GM12878 (cell line): ENCODE results near the gene RGS6. TPM values are rescaled to one million over a fixed set of nuclear protein-coding genes. Genes with fewer than 3 reads are reported as not detected.

Experiments
- ATAC-seq: fragments of 200-7000 bp; cut with Tn5 transposase; 3 replicates; pipeline ENCODE4 v1.9.1; 2020; ENCODE audit warnings: mild to moderate bottlenecking, moderate library complexity
- BruUV-seq: library from RNA; stranded (reverse); fragments of 400-500 nt; replicated peaks from 2 replicates; lab custom pipeline; 2021; lab: Mats Ljungman, UMichigan
- CTCF ChIA-PET: fragments of 300-600 bp; sonication (Branson Sonifier 250); formaldehyde crosslinking; extraction: SDS; loops from one replicate; lab custom pipeline; 2021; ENCODE audit warnings: inconsistent platforms; lab: Yijun Ruan, JAX
- POLR2A ChIA-PET: fragments of 350-600 bp; formaldehyde crosslinking; extraction: SDS; loops from one replicate; lab custom pipeline; 2021; ENCODE audit warnings: inconsistent platforms; lab: Charles Lee
- RAD21 ChIA-PET: fragments of 300-600 bp; sonication (Branson Sonifier 250); formaldehyde crosslinking; loops from one replicate; lab custom pipeline; 2023; ENCODE audit warnings: antibody characterized with exemption; ENCODE audit not compliant: unreplicated experiment; lab: Charles Lee
- SMC1A ChIA-PET: fragments of 300-600 bp; sonication (Branson Sonifier 250); formaldehyde crosslinking; loops from one replicate; lab custom pipeline; 2023; ENCODE audit not compliant: unreplicated experiment, uncharacterized antibody; lab: Charles Lee
- DNase-seq: peaks from one replicate; pipeline ENCODE4 v3.0.0-alpha.2; 2011; ENCODE audit warnings: low read depth, low spot score
- FAIRE-seq: peaks from 3 replicates; lab custom pipeline; 2011; peaks lifted over from hg19 to GRCh38; lab: Jason Lieb, UNC
- H2AFZ ChIP-seq: 2 replicates; pipeline ENCODE4 v1.6.0; 2011; ENCODE audit warnings: low read depth, low read length, control low read depth; ENCODE audit not compliant: control insufficient read depth
- H3K27ac ChIP-seq: 2 replicates; pipeline ENCODE4 v1.5.1; 2011; ENCODE audit warnings: control low read depth; ENCODE audit not compliant: control insufficient read depth, insufficient read depth
- H3K27me3 ChIP-seq, 2 experiments: replicated peaks in 1 of 2; 2 replicates each; pipeline versions ENCODE4 v1.6.0 to v1.6.1; 2011; ENCODE audit warnings: low read length in 1 of 2; ENCODE audit not compliant: control insufficient read depth in 2 of 2, insufficient read depth in 2 of 2
- H3K36me3 ChIP-seq, 2 experiments: 2 replicates each; pipeline ENCODE4 v1.5.1; 2011; ENCODE audit warnings: low read length in 1 of 2; ENCODE audit not compliant: control insufficient read depth in 2 of 2, insufficient read depth in 2 of 2
- H3K4me1 ChIP-seq: 2 replicates; pipeline ENCODE4 v1.6.1; 2011; ENCODE audit warnings: mild to moderate bottlenecking, low read length, moderate library complexity, mixed read lengths; ENCODE audit not compliant: control insufficient read depth, insufficient read depth
- H3K4me2 ChIP-seq: 2 replicates; pipeline ENCODE4 v1.6.0; 2011; ENCODE audit warnings: control low read depth; ENCODE audit not compliant: control insufficient read depth, insufficient read depth
- H3K4me3 ChIP-seq: fragments of 200-600 bp; sonication (generic); 2 replicates; pipeline ENCODE4 v1.5.1; 2016
- H3K79me2 ChIP-seq: 2 replicates; pipeline ENCODE4 v1.6.0; 2011; ENCODE audit warnings: low read length; ENCODE audit not compliant: control insufficient read depth, insufficient read depth
- H3K9ac ChIP-seq: 2 replicates; pipeline ENCODE4 v1.8.0; 2011; ENCODE audit warnings: low read length, control low read depth, mixed read lengths; ENCODE audit not compliant: control insufficient read depth, insufficient read depth
- H3K9me3 ChIP-seq: replicated peaks from 3 replicates; pipeline ENCODE4 v1.5.1; 2011; ENCODE audit warnings: mild to moderate bottlenecking, low read length; ENCODE audit not compliant: control insufficient read depth, insufficient read depth
- H4K20me1 ChIP-seq: 2 replicates; pipeline ENCODE4 v1.6.0; 2011; ENCODE audit not compliant: control insufficient read depth, insufficient read depth
- CHD1 ChIP-seq: IDR thresholded peaks from 2 replicates; pipeline ENCODE4 v1.6.1; 2012; ENCODE audit warnings: low read depth, low read length, improper control_type of control experiment
- CTCF ChIP-seq, 3 experiments: IDR thresholded peaks in 2 of 3; conservative IDR thresholded peaks in 1 of 3; 2 replicates each; pipeline ENCODE4 v1.5.1; 2011; ENCODE audit warnings: low read depth in 3 of 3, low read length in 3 of 3, mild to moderate bottlenecking in 3 of 3, control low read depth in 2 of 3, moderate library complexity in 2 of 3, inconsistent platforms in 1 of 3, mixed read lengths in 1 of 3; ENCODE audit not compliant: control insufficient read depth in 2 of 3, insufficient read depth in 1 of 3; ENCODE audit errors: extremely low read depth in 1 of 3
- EZH2 ChIP-seq: IDR thresholded peaks from 2 replicates; pipeline ENCODE4 v1.6.1; 2012; ENCODE audit warnings: low read depth, mild to moderate bottlenecking, control low read depth, inconsistent platforms, low read length, borderline replicate concordance; ENCODE audit not compliant: control insufficient read depth
- IRF4 ChIP-seq: IDR thresholded peaks from 2 replicates; pipeline ENCODE4 v1.6.1; 2011; ENCODE audit warnings: low read depth, low read length
- JUND ChIP-seq: IDR thresholded peaks from 2 replicates; pipeline ENCODE4 v1.6.1; 2012; ENCODE audit warnings: low read depth, mild to moderate bottlenecking, low read length, improper control_type of control experiment, moderate library complexity
- MTA2 ChIP-seq: fragments of 450-650 bp; IDR thresholded peaks from 2 replicates; pipeline ENCODE4 v1.6.1; 2016; ENCODE audit warnings: low read depth, mild to moderate bottlenecking, moderate library complexity
- NFIC ChIP-seq: IDR thresholded peaks from 2 replicates; pipeline ENCODE4 v1.6.1; 2012; ENCODE audit warnings: low read depth, mild to moderate bottlenecking, inconsistent platforms, low read length, moderate library complexity
- NR2F1 ChIP-seq: fragments of 450-650 bp; conservative IDR thresholded peaks from 2 replicates; pipeline ENCODE4 v1.6.1; 2017; ENCODE audit warnings: mild to moderate bottlenecking
- RUNX3 ChIP-seq: IDR thresholded peaks from 2 replicates; pipeline ENCODE4 v1.6.1; 2012; ENCODE audit warnings: low read length, inconsistent platforms
- SMAD5 ChIP-seq: IDR thresholded peaks from 2 replicates; pipeline ENCODE4 v1.6.1; 2016; ENCODE audit warnings: antibody characterized with exemption, low read depth
- SMC3 ChIP-seq: IDR thresholded peaks from 2 replicates; pipeline ENCODE4 v1.6.1; 2011; ENCODE audit warnings: low read length, improper control_type of control experiment, borderline replicate concordance
- SRF ChIP-seq, 2 experiments: IDR thresholded peaks; 2 replicates each; pipeline ENCODE4 v1.6.1; 2011; ENCODE audit warnings: low read depth in 2 of 2, low read length in 2 of 2, mild to moderate bottlenecking in 1 of 2, moderate library complexity in 1 of 2
- TBL1XR1 ChIP-seq: IDR thresholded peaks from 2 replicates; pipeline ENCODE4 v1.6.1; 2012; ENCODE audit warnings: low read depth, low read length, improper control_type of control experiment
- TCF3 ChIP-seq: IDR thresholded peaks from 2 replicates; pipeline ENCODE4 v1.6.1; 2012; ENCODE audit warnings: low read depth, mild to moderate bottlenecking, low read length, borderline replicate concordance; ENCODE audit not compliant: insufficient read depth
- WRNIP1 ChIP-seq: IDR thresholded peaks from 2 replicates; pipeline ENCODE4 v1.6.1; 2011; ENCODE audit warnings: low read depth, low read length, improper control_type of control experiment, borderline replicate concordance
- YY1 ChIP-seq: IDR thresholded peaks from 2 replicates; pipeline ENCODE4 v1.6.1; 2011; ENCODE audit warnings: low read depth, mild to moderate bottlenecking, low read length
- WGBS: methylation state at CpG from one replicate; pipeline ENCODE4 v1.1.6; 2016; ENCODE audit warnings: low lambda C conversion rate; ENCODE audit not compliant: insufficient replicate concordance, insufficient coverage; ENCODE audit errors: missing lambda C conversion rate; 5-methylcytosine and 5-hydroxymethylcytosine counted together
- in situ Hi-C: fragments of 300-500 bp; cut with MboI; formaldehyde crosslinking; loops from 9 replicates; pipeline ENCODE4 v1.14.3; 2018; ENCODE audit warnings: mixed read lengths
- intact Hi-C: fragments of 100-400 bp; cut with micrococcal nuclease; formaldehyde crosslinking; loops from one replicate; pipeline ENCODE4 v1.14.2; 2022; ENCODE audit not compliant: unreplicated experiment
- polyA plus RNA-seq, 11 experiments: library from polyadenylated mRNA; depleted of rRNA in 4 of 11; unstranded in 6 of 11; stranded (reverse) in 5 of 11; fragments of >200 nt; fragmentation: Nextera tagmentation in 4 of 11; fragmentation: Illumina TruSeq in 1 of 11; extraction: Ambion mirVana in 4 of 11; extraction: Trizol in 1 of 11; gene quantifications; 1 replicate in 1 of 11; 2 replicates in 10 of 11; pipeline versions ENCODE4 v1.2.1 to v1.2.3, GENCODE V29; 2011 to 2016; ENCODE audit warnings: inconsistent platforms in 2 of 11, missing spikeins in 2 of 11, low read depth in 1 of 11
- total RNA-seq, 4 experiments: library from RNA; depleted of rRNA in 3 of 4; stranded (reverse); fragments of >200 nt in 3 of 4; fragmentation: Illumina TruSeq in 1 of 4; extraction: Trizol in 1 of 4; gene quantifications; 2 replicates each; pipeline versions ENCODE4 v1.2.1 to v1.2.3, GENCODE V29; 2013 to 2021

The RGS6 gene
- total and polyA plus RNA-seq, 10 of the 15 experiments (the other 5 are each of a cell fraction or from before 2014, with no cell fraction given) = 3.9 to 18.1 (median 12.4) TPM

- peak; percentile 61 to 76 (median 64) for TF ChIP-seq CTCF (IDR thresholded peaks at IDR 0.05 in 2 of 3, conservative IDR thresholded peaks at IDR 0.05 in 1 of 3; ENCODE audit: control insufficient read depth in 2 of 3, extremely low read depth in 1 of 3, insufficient read depth in 1 of 3, low read depth in 3 of 3, low read length in 3 of 3)
- peak; percentile 85 for TF ChIP-seq SMC3
- 0 out of 2 replicates have a peak, but pooled peaks have one; percentile 42 for TF ChIP-seq IRF4
- no peak for TF ChIP-seq TCF3
- TF ChIP-seq YY1 = 0 out of 2 replicates have a peak, but pooled peaks have one; percentile 19
Measured at GRCh38 chr14:72024043-72024407, 91.8 kb downstream of the RGS6 start (continued).

- DNase-seq (peak; percentile 9), ATAC-seq (peak; percentile 42), FAIRE-seq (no peak)
- ChIA-PET SMC1A (interaction anchor here (0.6 to 5.8 kb wide), 43 partner anchors 8 to 883 kb away, joined by 3 to 74 read pairs (median 4); partner anchors contain the start of gene RGS6), CTCF (interaction anchor here (0.7 to 5.9 kb wide), 33 partner anchors 11 to 424 kb away, joined by 3 to 56 read pairs (median 4); partner anchors contain the start of gene RGS6)
- in situ Hi-C loops (no loop called here), intact Hi-C loops (loop anchor here (1.0 to 10.0 kb wide), 4 partner anchors 24 to 268 kb away; partner anchors contain the start of gene RGS6)
- H3K9ac ChIP-seq = no peak overlapping the region
- no peak overlapping the region for H3K27ac ChIP-seq
- 0% methylated on average over 4 of the region's 4 CpGs for WGBS
- BruUV-seq = no TSS peak
- no peaks in the 10 kb centered on the region for H3K9me3 ChIP-seq
- no peaks in the 10 kb centered on the region for H3K36me3 ChIP-seq
- H3K4me1 ChIP-seq = peaks cover 15% of the 10 kb centered on the region
- TF ChIP-seq RUNX3 (peak; percentile 72; the same call in 1 of the 2 replicates), TBL1XR1 (no peak), SMAD5 (no peak), EZH2 (no peak), WRNIP1 (no peak), SRF (IDR thresholded peaks at IDR 0.05; ENCODE audit: low read depth in 2 of 2, low read length in 2 of 2) (no peak), NR2F1 (no peak), MTA2 (no peak), CHD1 (no peak), JUND (no peak), NFIC (0 out of 2 replicates have a peak, but pooled peaks have one; percentile 1)
- TF ChIP-seq, all 136 proteins: peak for 2
- H4K20me1 ChIP-seq = no peaks in the 10 kb centered on the region
- ChIA-PET POLR2A (interaction anchor here (0.6 to 1.5 kb wide), 6 partner anchors 23 to 412 kb away, joined by 3 to 5 read pairs (median 4); no protein-coding TSS in a partner anchor), RAD21 (interaction anchor here (0.6 to 4.4 kb wide), 30 partner anchors 12 to 452 kb away, joined by 3 to 38 read pairs (median 4); partner anchors contain the start of gene RGS6)
- no peak overlapping the region for H3K4me2 ChIP-seq
- H3K27me3 ChIP-seq = no peaks in the 10 kb centered on the region
- H3K79me2 ChIP-seq = no peaks in the 10 kb centered on the region
- no peak overlapping the region for H3K4me3 ChIP-seq
- peak overlapping the region; percentile 24; the same call in 1 of the 2 replicates for H2AFZ ChIP-seq
Measured at GRCh38 chr14:72024504-72024903, 92.3 kb downstream of the RGS6 start.
